ENCODE measurements around the gene LCA5L. TPM values are rescaled to one million over a fixed set of nuclear protein-coding genes. Genes with fewer than 3 reads are reported as not detected.

The LCA5L gene
- total and polyA plus RNA-seq, 10 of the 15 experiments (the other 5 are each of a cell fraction or from before 2014, with no cell fraction given): 0.18 to 0.55 (median 0.27) TPM; not detected in 2

- TF ChIP-seq E2F8 (IDR thresholded peaks at IDR 0.05; ENCODE audit: low read depth, partially characterized antibody) (no peak), MYC (IDR thresholded peaks at IDR 0.05; ENCODE audit: insufficient read depth, insufficient read length, insufficient replicate concordance, low read length, severe bottlenecking) (no peak), NFIC (IDR thresholded peaks at IDR 0.05; ENCODE audit: low read depth, low read length) (no peak), PBX3 (IDR thresholded peaks at IDR 0.05; ENCODE audit: insufficient replicate concordance, low read depth, low read length) (no peak), PML (IDR thresholded peaks at IDR 0.05; ENCODE audit: low read length) (no peak), MAX (IDR thresholded peaks at IDR 0.05; ENCODE audit: low read depth, low read length) (no peak), YBX1 (IDR thresholded peaks at IDR 0.05) (no peak), NKRF (conservative IDR thresholded peaks at IDR 0.05) (no peak)
Measured at GRCh38 chr21:39484711-39485276, 39.2 kb upstream of the LCA5L start (continued).

Measured in GM12878 (cell line).